GM19328 (cell line): ENCODE data around the gene PURA.

ENCODE experiments used
- ATAC-seq: cut with Tn5 transposase; IDR thresholded peaks from one replicate; pipeline ENCODE4 v1.9.1; 2021; ENCODE audit warnings: mild to moderate bottlenecking, moderate library complexity; ENCODE audit not compliant: unreplicated experiment

The PURA gene

GRCh38 chr5:140113699-140114263 is at the start of gene PURA:
Gene PURA (plus strand): TSS chr5:140114109. CDS start chr5:140114182, 73 bp downstream.
- ATAC-seq: peak; percentile 86

DNA sequence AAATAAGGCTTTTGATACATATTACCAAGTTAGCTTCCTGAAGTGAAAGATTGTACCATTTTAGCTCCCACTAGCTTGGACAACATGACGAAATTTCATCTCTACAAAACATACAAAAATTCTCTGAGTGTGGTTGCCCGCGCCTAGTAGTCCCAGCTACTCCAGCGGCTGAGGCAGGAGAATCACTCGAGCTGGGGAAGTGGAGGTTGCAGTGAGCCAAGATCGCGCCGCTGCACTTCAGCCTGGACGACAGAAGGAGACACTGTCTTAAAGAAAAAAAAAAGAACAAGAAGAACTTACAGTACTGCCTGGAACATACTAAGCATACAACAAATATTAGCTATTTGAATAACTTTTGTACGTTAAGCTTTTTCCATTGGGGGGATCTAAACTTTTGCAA is 41.1 kb upstream of the PURA start:
- ATAC-seq: no peak

DNA sequence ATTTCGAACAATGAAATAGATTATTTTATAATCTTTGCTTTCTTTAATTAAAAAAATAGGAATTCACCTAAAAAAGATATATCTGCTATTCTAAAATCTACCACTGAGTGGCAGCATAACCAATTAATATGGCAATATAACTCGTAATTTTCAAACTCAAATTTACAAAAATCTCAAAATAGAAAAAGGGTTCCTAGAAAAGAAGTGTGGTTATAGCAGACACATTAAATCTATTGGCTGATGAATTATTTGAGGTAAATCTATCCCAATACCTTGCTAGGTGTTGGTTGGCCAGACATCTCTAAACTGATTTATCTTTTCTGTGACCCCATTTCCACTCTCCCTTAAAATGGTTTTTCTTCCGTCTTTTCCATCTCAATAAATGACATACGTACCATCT is 40.6 kb upstream of the PURA start:
- ATAC-seq: no peak

DNA sequence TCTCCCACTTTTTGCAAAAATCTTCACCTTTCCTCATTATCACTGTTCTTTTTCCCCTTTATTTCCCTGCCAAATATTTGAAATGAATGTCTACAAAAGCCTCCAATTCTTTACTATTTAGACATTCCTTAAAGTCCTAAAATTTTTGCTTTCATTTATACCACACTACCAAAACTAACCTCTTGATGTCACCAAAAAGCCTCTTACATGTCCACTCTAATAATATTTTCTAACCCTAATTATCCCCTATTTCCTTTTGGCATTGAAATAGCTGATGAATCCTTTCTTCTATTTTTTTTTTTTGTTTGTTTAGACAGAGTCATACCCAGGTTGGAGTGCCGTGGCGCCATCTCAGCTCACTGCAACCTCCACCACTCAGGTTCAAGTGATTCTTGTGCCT is 38.5 kb upstream of the PURA start:
- no peak for ATAC-seq

GRCh38 chr5:140076142-140076541 is 37.8 kb upstream of the PURA start:
- no peak for ATAC-seq

DNA sequence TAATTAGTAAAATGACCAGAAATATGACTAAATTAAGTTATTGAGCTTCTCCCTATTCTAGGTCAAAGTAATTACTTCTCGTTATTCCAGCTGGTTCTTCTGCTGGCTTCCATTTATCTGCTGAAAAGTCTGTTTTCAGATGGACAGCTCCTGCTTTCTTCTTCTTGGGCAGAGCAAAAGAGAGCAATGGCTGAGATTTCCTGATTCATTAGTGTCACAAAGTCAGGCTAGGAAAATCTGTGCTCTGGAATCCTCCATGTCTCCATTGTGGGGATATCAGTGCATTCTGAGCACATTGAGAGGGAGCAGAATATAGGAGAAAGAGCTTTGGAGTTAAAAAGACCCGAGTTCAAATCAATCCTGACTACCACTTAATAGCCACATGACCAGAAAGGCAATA is 37.1 kb upstream of the PURA start:
- ATAC-seq: no peak

- ATAC-seq: no peak
These were observed 30.8 kb upstream of the PURA start for GRCh38 chr5:140083120-140083519.

DNA sequence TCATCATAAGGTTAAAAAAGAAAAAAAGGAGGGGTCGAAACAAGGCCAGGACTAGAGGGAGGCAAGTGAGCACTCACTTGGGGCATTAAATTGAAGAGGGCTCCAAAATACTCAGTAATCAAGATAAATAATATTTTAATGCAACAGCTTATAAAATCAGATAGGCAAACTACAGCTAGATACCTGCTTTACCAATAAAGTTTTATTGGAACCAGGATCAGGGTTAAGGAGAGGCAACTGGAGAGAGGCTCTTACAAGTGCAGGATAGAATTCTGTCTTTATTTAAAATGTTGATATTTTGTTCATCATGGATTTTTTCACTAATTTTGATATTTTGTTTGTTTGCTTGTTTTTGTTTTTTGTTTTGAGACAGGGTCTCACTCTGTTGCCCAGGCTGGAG is 30.3 kb upstream of the PURA start:
- ATAC-seq: no peak

GRCh38 chr5:140084541-140084940 is 29.4 kb upstream of the PURA start:
- ATAC-seq: no peak

DNA sequence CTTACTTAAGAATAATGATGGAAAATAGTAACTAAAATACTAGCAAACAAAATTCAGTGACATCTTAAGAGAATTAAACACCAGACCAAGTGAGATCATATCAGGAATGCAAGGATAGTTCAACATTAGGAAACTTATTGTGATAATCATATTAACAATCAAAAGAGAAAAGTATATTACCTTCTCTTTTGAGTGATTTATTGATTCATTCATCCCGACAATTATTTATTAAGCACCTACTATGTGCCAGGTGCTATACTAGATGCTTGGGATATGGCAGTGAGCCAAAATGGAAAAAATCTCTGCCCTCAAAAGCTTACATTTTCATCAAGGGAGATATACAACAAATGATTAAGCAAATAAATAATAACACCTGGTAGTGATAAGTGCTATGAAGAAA is 23.7 kb upstream of the PURA start:
- no peak for ATAC-seq

DNA sequence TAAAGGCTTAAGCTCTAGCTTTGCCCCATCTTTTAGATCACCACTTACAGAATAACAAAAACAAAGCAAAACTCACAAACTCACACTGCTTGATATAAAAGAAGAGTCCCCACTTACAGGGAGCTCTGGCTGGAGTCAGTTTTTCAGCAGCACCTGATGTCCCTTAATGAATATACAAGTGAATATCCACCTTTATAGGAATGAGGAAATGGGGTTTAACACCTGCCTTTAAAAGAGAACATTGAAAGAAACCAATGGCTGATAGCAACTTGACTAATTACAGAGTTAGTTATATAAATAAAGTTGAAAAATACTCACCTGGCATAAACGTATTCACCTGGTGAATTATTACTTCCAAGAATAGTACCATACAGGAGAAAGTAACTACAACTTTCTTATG is 20.7 kb upstream of the PURA start:
- ATAC-seq: no peak

DNA sequence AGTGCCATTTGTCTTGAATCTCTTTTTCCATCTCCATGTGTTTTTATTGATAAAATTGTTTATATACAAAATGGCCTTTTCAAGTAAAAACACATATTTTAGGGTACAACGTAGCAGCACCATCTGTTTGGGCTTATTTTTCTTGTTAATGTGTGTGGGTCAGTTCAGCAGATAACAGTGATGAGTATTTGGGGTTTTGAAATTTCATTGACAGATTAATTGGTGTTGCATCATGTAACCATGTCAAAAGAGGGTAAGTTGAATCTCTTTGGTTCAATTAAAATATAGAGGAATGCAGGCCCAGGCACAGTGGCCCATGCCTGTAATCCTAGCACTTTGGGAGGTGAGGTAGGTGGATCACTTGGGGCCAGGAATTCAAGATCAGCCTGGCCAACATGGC is 20.0 kb upstream of the PURA start:
- no peak for ATAC-seq

DNA sequence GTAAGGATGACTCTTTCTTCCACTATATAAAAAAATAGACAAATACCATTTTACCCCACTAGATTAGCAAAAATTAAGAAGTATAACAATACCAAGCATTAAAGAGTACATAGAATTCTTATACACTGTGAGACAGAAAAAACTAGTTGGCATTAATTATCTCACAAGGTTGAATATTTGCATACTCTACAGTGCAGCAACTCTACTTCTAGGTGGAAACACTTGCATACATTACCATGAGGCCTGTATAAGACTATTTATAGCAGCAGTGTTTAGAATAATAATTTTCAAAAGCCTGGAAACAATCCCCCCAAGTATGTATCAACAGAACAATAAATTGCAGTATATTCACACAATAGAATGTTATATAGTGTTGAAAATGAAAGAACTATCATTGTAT is 19.0 kb upstream of the PURA start:
- no peak for ATAC-seq

GRCh38 chr5:140101179-140101578 is 12.7 kb upstream of the PURA start:
- ATAC-seq: no peak

GRCh38 chr5:140103154-140103553 is 10.8 kb upstream of the PURA start:
- ATAC-seq: no peak

DNA sequence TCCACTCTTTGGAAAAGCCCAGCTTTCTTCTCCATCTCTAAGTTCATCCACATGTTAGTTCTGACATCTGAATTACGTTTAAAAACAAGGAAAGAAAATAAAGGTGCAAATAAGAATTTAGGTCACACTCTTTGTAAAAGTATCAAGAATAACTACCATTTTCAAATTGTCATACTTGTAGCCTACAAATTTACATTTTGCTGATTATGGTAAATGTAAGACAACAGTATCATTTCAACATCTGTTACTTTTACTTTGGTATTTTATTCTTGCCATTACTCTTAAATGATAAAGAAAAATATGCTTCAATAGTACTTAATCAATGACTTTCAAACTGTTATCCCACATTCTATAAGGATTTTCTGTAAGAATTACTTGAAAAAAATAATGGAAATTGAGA is 9.8 kb upstream of the PURA start:
- ATAC-seq: no peak

DNA sequence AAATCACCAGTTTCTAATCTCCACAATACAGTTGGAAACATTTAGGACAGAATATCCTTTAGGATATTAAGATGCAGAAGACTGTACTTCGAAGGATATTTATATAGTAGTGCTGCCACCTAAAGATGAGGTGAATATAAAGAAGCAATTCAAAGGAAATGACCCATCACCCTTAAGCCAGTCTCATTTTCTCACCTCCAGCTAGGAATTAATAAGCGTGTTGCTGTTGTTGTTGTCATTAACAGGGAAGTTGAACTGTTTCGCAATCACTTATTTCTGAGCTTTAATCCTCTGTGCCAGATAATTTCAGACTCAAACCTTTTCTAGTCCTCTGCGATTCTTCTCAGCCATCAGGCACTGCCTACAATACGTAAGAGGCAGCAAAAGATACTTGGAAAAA is 7.8 kb upstream of the PURA start:
- no peak for ATAC-seq

- no peak for ATAC-seq
These were observed 7.1 kb upstream of the PURA start for GRCh38 chr5:140106805-140107311.

GRCh38 chr5:140107312-140108092 is 6.4 kb upstream of the PURA start:
- ATAC-seq: peak; percentile 86

DNA sequence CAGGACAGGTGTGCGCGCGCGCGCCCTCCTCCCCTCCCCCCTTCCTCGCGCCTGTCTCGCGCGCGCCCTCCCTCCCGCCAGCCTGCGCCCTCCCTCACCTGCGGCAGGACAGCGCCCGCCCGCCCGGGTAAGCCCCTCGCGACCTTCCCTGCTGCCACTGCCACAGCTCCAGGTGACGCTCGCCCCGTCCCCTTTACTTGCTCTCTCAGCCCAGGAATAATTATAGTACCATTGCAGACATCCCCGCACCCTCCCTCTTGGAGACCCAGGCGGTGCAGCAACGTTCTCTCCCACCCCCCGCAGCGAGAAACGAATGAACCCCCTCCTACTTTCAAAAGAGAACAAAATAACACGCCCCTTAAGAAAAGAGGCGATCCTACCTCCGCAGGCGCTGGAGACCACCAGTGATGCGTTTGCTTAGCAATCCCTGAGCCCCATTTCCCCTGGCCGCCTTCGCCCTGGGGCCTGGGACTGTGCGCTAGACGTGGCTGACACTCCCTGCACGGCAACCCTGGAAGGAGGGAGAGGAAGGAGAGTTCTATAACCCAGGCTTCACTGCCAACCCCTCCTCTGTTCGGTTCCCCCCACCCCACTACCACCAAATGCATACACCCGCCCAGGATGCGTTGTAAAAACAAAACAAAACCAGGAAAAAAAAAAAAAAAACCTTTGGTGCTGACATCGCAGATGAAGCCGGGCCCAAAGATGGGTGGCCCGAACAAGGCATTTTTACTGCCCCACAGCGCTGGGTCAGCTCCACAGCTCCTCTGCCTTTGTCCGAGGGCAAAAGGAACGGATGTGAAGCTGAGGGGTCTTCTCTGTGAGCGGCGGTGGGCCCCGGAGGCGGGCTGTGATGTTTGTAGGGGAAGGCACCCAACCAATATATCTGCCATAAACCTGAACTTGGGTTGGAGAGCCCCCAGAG is 5.6 kb upstream of the PURA start:
- no peak for ATAC-seq

GRCh38 chr5:140109018-140109758 is 4.7 kb upstream of the PURA start:
- no peak for ATAC-seq
